ENCODE results near the gene R3HDML. TPM values are rescaled to one million over a fixed set of nuclear protein-coding genes. Genes with fewer than 3 reads are reported as not detected.
A peak's percentile ranks its signal among the peaks of the same experiment; 100 is the strongest.
"Not testable (repeated sequence)": the region's sequence is repeated elsewhere in the genome, so short reads cannot be mapped to it uniquely, and the experiment has no call there.

The R3HDML gene
- total RNA-seq, 1 donor from 2014 or later, result not detected

DNA sequence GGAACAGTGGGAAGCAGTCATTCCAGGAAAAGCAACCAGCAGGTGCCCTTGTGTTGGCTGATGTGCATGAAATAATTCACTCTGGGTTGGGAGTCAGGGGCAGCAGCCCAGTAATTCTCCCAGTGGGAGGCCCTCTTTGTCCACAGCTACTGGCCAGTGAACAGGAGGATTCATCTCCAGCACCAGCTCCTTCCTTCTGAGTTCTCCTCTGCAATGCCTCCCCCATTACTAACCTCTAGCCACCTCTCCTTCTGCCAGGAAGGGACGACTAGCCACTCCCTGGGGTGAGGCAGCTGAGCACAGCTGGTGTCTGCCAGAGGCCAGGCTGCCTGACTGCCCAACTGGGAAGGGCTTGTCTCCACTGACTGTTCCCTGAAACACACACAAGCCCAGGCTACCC, 12.5 kb upstream of the R3HDML start:
- FAIRE-seq (no peak), DNase-seq (ENCODE audit: low read depth) (peak; percentile 5)
- H3K36me3 ChIP-seq (ENCODE audit: control insufficient read depth, insufficient read depth, low read length), result no peaks in the 10 kb centered on the region
- H3K4me3 ChIP-seq (ENCODE audit: low read depth, low read length), result no peak overlapping the region
- TF ChIP-seq, protein P1, sequence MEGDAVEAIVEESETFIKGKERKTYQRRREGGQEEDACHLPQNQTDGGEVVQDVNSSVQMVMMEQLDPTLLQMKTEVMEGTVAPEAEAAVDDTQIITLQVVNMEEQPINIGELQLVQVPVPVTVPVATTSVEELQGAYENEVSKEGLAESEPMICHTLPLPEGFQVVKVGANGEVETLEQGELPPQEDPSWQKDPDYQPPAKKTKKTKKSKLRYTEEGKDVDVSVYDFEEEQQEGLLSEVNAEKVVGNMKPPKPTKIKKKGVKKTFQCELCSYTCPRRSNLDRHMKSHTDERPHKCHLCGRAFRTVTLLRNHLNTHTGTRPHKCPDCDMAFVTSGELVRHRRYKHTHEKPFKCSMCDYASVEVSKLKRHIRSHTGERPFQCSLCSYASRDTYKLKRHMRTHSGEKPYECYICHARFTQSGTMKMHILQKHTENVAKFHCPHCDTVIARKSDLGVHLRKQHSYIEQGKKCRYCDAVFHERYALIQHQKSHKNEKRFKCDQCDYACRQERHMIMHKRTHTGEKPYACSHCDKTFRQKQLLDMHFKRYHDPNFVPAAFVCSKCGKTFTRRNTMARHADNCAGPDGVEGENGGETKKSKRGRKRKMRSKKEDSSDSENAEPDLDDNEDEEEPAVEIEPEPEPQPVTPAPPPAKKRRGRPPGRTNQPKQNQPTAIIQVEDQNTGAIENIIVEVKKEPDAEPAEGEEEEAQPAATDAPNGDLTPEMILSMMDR (IDR thresholded peaks at IDR 0.05; ENCODE audit: insufficient read depth, low read length, severe bottlenecking), result no peak
- H3K27me3 ChIP-seq (ENCODE audit: control insufficient read depth, insufficient read depth, low read length), result no peaks in the 10 kb centered on the region

DNA sequence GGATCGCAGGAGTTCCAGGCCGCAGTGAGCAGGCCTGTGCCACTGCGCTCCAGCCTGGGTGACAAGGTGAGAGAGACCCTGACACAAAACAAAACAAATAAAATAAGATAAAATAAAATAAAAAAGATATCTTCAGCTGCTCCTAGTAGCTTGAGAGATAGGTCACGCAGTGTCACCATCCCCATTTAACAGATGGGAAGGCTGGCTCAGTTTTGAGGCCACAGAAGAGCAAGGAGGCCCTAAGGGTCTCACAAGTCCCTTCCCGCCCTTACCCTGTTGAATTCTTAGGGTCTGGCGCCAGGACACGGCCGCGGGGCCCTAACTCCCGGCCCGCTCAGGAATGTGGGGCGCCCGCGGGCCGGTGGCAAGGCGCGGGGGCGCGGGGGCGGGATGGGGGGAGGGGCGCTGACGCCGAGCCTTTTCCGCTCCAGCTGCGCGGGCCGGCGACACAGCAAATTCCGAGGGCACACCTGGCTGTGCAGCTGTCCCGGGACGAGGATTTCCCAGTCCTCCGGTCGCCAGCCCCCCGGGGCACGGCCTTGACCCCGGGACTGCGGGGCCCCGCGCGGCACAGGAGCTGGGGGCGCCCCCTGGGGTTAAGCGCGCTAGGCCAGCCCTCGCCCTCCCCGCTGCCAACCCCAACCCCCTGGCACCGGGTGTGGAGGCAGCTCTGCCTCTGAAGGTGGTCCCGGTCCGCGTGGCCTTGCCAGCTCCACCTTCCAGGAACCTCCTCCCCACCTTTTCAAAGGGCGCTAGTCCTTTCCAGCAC, 10.3 kb upstream of the R3HDML start:
- DNase-seq (ENCODE audit: low read depth) (no peak), FAIRE-seq (no peak)
- H3K36me3 ChIP-seq (ENCODE audit: control insufficient read depth, insufficient read depth, low read length), result no peaks in the 10 kb centered on the region
- H3K4me3 ChIP-seq (ENCODE audit: low read depth, low read length), result peak overlapping the region; percentile 25
- TF ChIP-seq, protein P1 (IDR thresholded peaks at IDR 0.05; ENCODE audit: insufficient read depth, low read length, severe bottlenecking), result peak; percentile 8
- H3K27me3 ChIP-seq (ENCODE audit: control insufficient read depth, insufficient read depth, low read length), result no peaks in the 10 kb centered on the region

DNA sequence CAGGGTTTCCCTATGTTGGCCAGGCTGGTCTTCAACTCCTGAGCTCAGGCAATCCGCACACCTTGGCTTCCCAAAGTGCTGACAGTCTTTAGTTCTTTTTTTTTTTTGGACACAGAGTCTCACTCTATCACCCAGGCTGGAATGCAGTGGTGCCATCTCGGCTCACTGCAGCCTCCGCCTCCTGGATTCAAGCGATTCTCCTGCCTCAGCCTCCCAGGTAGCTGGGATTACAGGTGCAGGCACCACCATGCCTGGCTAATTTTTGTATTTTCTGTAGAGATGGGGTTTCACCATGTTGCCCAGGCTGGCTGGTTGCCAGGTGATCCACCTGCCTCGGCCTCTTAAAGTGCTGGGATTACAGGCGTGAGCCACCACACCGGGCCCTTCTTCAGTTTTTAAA, 9.1 kb upstream of the R3HDML start:
- DNase-seq (ENCODE audit: low read depth); H3K4me3 ChIP-seq (ENCODE audit: low read depth, low read length); FAIRE-seq; H3K27me3 ChIP-seq (ENCODE audit: control insufficient read depth, insufficient read depth, low read length); H3K36me3 ChIP-seq (ENCODE audit: control insufficient read depth, insufficient read depth, low read length): not testable (repeated sequence)

DNA sequence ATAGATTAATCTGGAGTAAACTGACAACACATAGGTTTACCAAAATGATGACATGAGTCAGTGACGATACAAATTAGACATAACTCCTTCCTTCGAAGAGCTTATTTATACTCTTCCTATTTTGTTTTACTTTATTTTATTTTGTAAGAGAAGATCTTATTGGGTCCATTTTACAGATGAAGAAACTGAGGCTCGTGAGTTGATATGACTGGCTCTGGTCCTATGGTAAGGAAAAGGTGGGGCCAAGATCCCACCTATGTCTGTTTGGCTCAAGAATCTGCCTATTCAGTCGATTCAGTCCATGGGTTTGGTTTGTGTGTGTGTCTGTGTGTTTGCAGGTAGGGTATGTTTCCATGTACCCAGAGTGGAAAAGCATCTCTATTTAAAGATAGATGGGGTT, 8.4 kb upstream of the R3HDML start:
- Histone ChIP-seq H3K27me3 (ENCODE audit: control insufficient read depth, insufficient read depth, low read length) (no peaks in the 10 kb centered on the region), H3K4me3 (ENCODE audit: low read depth, low read length) (no peak overlapping the region), H3K36me3 (ENCODE audit: control insufficient read depth, insufficient read depth, low read length) (no peaks in the 10 kb centered on the region)
- DNase-seq (ENCODE audit: low read depth) (no peak), FAIRE-seq (no peak)
- TF ChIP-seq, protein P1 (IDR thresholded peaks at IDR 0.05; ENCODE audit: insufficient read depth, low read length, severe bottlenecking), result no peak

DNA sequence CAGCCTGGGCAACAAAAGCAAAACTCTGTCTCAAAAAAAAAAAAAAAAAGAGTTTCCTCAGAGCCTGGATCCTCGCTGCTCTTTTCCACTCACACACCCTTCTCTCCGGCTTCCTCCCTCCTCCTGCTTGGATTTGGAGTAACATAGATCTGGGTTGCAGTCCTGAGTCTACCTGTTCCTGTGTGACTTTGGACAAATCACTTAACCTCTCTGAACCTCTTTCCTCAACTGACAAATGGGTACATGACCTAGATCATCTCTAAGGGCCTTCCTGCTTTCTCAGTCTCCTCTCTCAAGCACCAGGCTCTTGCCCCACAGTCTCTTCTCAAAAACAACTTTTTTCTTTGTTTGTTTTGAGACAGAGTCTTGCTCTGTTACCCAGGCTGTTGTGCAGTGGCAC, 5.6 kb upstream of the R3HDML start:
- TF ChIP-seq, protein P1 (IDR thresholded peaks at IDR 0.05; ENCODE audit: insufficient read depth, low read length, severe bottlenecking), result no peak
- Histone ChIP-seq H3K36me3 (ENCODE audit: control insufficient read depth, insufficient read depth, low read length) (no peaks in the 10 kb centered on the region), H3K4me3 (ENCODE audit: low read depth, low read length) (no peak overlapping the region), H3K27me3 (ENCODE audit: control insufficient read depth, insufficient read depth, low read length) (peaks cover 1% of the 10 kb centered on the region)
- FAIRE-seq (no peak), DNase-seq (ENCODE audit: low read depth) (no peak)

DNA sequence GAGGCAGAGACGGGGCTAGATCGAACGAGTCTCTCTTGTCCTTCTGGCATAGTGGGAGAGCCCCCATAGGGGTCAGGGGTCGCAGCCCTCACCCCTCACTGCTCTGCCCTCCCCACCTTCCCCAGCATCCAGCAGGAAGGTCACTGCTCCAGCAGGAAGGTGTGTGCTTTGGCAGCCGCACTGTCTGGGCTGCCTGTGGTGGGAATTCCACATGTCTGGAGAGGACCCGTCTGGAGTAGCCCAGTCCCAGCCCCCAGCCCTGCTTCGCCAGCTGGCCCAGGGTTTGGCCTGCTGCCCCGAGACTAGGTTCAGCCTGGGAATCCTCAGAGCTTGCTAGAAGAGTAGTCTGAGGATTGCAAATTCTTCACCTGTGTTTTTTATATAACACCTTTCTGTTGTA, 2.5 kb upstream of the R3HDML start:
- TF ChIP-seq, protein P1 (IDR thresholded peaks at IDR 0.05; ENCODE audit: insufficient read depth, low read length, severe bottlenecking), result no peak
- Histone ChIP-seq H3K36me3 (ENCODE audit: control insufficient read depth, insufficient read depth, low read length) (no peaks in the 10 kb centered on the region), H3K27me3 (ENCODE audit: control insufficient read depth, insufficient read depth, low read length) (peaks cover 1% of the 10 kb centered on the region), H3K4me3 (ENCODE audit: low read depth, low read length) (no peak overlapping the region)
- FAIRE-seq (no peak), DNase-seq (ENCODE audit: low read depth) (no peak)

Measured in bronchial epithelial cell (primary cell).